Smooth muscle cell (in vitro differentiated cells): ENCODE data around the gene SAAL1. TPM values are rescaled to one million over a fixed set of nuclear protein-coding genes. Genes with fewer than 3 reads are reported as not detected.

ENCODE experiments used
- DNase-seq: peaks from one replicate; lab custom pipeline; 2025; ENCODE audit not compliant: unreplicated experiment; lab: John Stamatoyannopoulos, UW
- H2AFZ ChIP-seq: fragments of 200-600 bp; sonication (generic); 2 replicates; pipeline ENCODE4 v1.6.0; 2016; ENCODE audit warnings: antibody characterized with exemption, low read depth, mild to moderate bottlenecking
- H3F3A ChIP-seq: fragments of 200-600 bp; sonication (generic); 2 replicates; pipeline ENCODE4 v1.6.0; 2017; ENCODE audit warnings: antibody characterized with exemption, low read depth
- H3K27ac ChIP-seq: fragments of 200-600 bp; sonication (generic); 2 replicates; pipeline ENCODE4 v1.5.1; 2016; ENCODE audit warnings: low read depth, mild to moderate bottlenecking
- H3K27me3 ChIP-seq: fragments of 200-600 bp; sonication (generic); 2 replicates; pipeline ENCODE4 v1.6.1; 2016; ENCODE audit warnings: low read depth, mild to moderate bottlenecking
- H3K36me3 ChIP-seq: fragments of 200-600 bp; sonication (generic); 2 replicates; pipeline ENCODE4 v1.5.1; 2016; ENCODE audit warnings: low read depth
- H3K4me1 ChIP-seq: fragments of 200-600 bp; sonication (generic); 2 replicates; pipeline ENCODE4 v1.5.1; 2016; ENCODE audit warnings: low read depth
- H3K4me2 ChIP-seq: fragments of 200-600 bp; sonication (generic); 2 replicates; pipeline ENCODE4 v1.6.0; 2016; ENCODE audit warnings: mild to moderate bottlenecking
- H3K4me3 ChIP-seq: fragments of 200-600 bp; sonication (generic); 2 replicates; pipeline ENCODE4 v1.5.1; 2016; ENCODE audit warnings: mild to moderate bottlenecking
- H3K79me2 ChIP-seq: fragments of 200-600 bp; sonication (generic); 2 replicates; pipeline ENCODE4 v1.6.0; 2016; ENCODE audit warnings: low read depth, mild to moderate bottlenecking
- H3K9ac ChIP-seq: fragments of 200-600 bp; sonication (generic); 2 replicates; pipeline ENCODE4 v1.6.0; 2016; ENCODE audit warnings: low read depth
- H3K9me3 ChIP-seq: fragments of 200-600 bp; sonication (generic); replicated peaks from 2 replicates; pipeline ENCODE4 v1.5.1; 2016; ENCODE audit warnings: low read depth
- H4K20me1 ChIP-seq: fragments of 200-600 bp; sonication (generic); 2 replicates; pipeline ENCODE4 v1.6.0; 2016; ENCODE audit warnings: low read depth
- CTCF ChIP-seq: fragments of 200-600 bp; sonication (generic); IDR thresholded peaks from 2 replicates; pipeline ENCODE4 v1.5.1; 2017; ENCODE audit warnings: borderline replicate concordance, mild to moderate bottlenecking, antibody characterized with exemption; ENCODE audit not compliant: insufficient read depth, poor library complexity, severe bottlenecking
- WGBS: methylation state at CpG from one replicate; pipeline ENCODE4 v1.1.7; 2016; ENCODE audit warnings: low lambda C conversion rate; 5-methylcytosine and 5-hydroxymethylcytosine counted together
- polyA plus RNA-seq: library from polyadenylated mRNA; unstranded; fragments of >200 nt; fragmentation: Nextera tagmentation; extraction: Ambion mirVana; gene quantifications from 2 replicates; pipeline ENCODE4 v1.2.1, GENCODE V29; 2016
- total RNA-seq: library from RNA; depleted of rRNA; stranded (reverse); fragments of >200 nt; gene quantifications from 2 replicates; pipeline ENCODE4 v1.2.3, GENCODE V29; 2014

SAAL1 gene
- total and polyA plus RNA-seq, 2 experiments from 2014 or later, result 19.9 to 20.0 TPM

GRCh38 chr11:18115360-18116127 is 9.7 kb upstream of the SAAL1 start:
- Histone ChIP-seq H3K36me3 (no peaks in the 10 kb centered on the region), H3K9me3 (no peaks in the 10 kb centered on the region), H3K79me2 (no peaks in the 10 kb centered on the region), H3K4me1 (no peaks in the 10 kb centered on the region), H3K4me2 (no peak overlapping the region), H3K27me3 (peaks cover 34% of the 10 kb centered on the region), H2AFZ (no peak overlapping the region), H3K4me3 (no peak overlapping the region), H3F3A (no peaks in the 10 kb centered on the region), H3K27ac (no peak overlapping the region), H4K20me1 (no peaks in the 10 kb centered on the region), H3K9ac (no peak overlapping the region)
- whole genome bisulfite sequencing, result 6% methylated on average over 9 of the region's 9 CpGs
- TF ChIP-seq CTCF, result peak; percentile 88
- DNase-seq, result no peak

- H3K9me3 ChIP-seq, result no peaks in the 10 kb centered on the region
- no peaks in the 10 kb centered on the region for H4K20me1 ChIP-seq
- no peaks in the 10 kb centered on the region for H3F3A ChIP-seq
- DNase-seq, result no peak
- H3K79me2 ChIP-seq, result no peaks in the 10 kb centered on the region
- TF ChIP-seq CTCF, result no peak
- H3K9ac ChIP-seq, result no peak overlapping the region
- H3K36me3 ChIP-seq, result no peaks in the 10 kb centered on the region
- no peak overlapping the region for H3K4me3 ChIP-seq
- H3K27ac ChIP-seq, result no peak overlapping the region
- 31% methylated on average over 2 of the region's 2 CpGs for WGBS
- H3K27me3 ChIP-seq, result peaks cover 25% of the 10 kb centered on the region
- no peak overlapping the region for H3K4me2 ChIP-seq
- no peak overlapping the region for H2AFZ ChIP-seq
- no peaks in the 10 kb centered on the region for H3K4me1 ChIP-seq
Measured at GRCh38 chr11:18111005-18111404, 5.1 kb upstream of the SAAL1 start.

- Histone ChIP-seq H3K9me3 (no peaks in the 10 kb centered on the region), H4K20me1 (no peaks in the 10 kb centered on the region)
- WGBS, result 69% methylated on average over 3 of the region's 3 CpGs
Measured at GRCh38 chr11:18108254-18108653, 2.4 kb upstream of the SAAL1 start.

More at GRCh38 chr11:18108254-18108653, 2.4 kb upstream of the SAAL1 start:
- H2AFZ ChIP-seq, result no peak overlapping the region
- H3K9ac ChIP-seq, result no peak overlapping the region
- H3K4me2 ChIP-seq, result no peak overlapping the region
- no peak overlapping the region for H3K27ac ChIP-seq
- no peak for DNase-seq
- peaks cover 17% of the 10 kb centered on the region for H3K79me2 ChIP-seq
- TF ChIP-seq CTCF, result no peak
- H3F3A ChIP-seq, result no peaks in the 10 kb centered on the region
- H3K4me3 ChIP-seq, result no peak overlapping the region
- no peaks in the 10 kb centered on the region for H3K36me3 ChIP-seq
- peaks cover 10% of the 10 kb centered on the region for H3K27me3 ChIP-seq
- peaks cover 8% of the 10 kb centered on the region for H3K4me1 ChIP-seq
